Liver (tissue), 9 donors: ENCODE measurements around the gene SGPP2. TPM values are rescaled to one million over a fixed set of nuclear protein-coding genes. Genes with fewer than 3 reads are reported as not detected.

Experiments
- DNase-seq: peaks from one replicate; pipeline ENCODE4 v3.0.0-alpha.2; 2017; ENCODE audit warnings: low spot score
- H3K27ac ChIP-seq, 2 donors: one replicate each; pipeline ENCODE4 v1.7.0; 2013; ENCODE audit warnings: inconsistent platforms in 2 of 2, low read length in 2 of 2, control low read depth in 1 of 2, low read depth in 1 of 2, mild to moderate bottlenecking in 1 of 2
- H3K27me3 ChIP-seq, 4 donors: one replicate each; pipeline versions ENCODE4 v1.6.1 to v1.7.0; 2013; ENCODE audit warnings: low read length in 3 of 4, inconsistent platforms in 1 of 4, mild to moderate bottlenecking in 1 of 4, moderate library complexity in 1 of 4; ENCODE audit not compliant: control insufficient read depth in 4 of 4, insufficient read depth in 4 of 4
- H3K36me3 ChIP-seq, 4 donors: one replicate each; pipeline versions ENCODE4 v1.6.1 to v1.7.0; 2013; ENCODE audit warnings: low read length in 3 of 4, mild to moderate bottlenecking in 3 of 4, low read depth in 1 of 4, moderate library complexity in 1 of 4; ENCODE audit not compliant: control insufficient read depth in 4 of 4, insufficient read depth in 3 of 4
- H3K4me1 ChIP-seq, 4 donors: one replicate each; pipeline versions ENCODE4 v1.6.1 to v1.7.0; 2013; ENCODE audit warnings: low read length in 3 of 4, mild to moderate bottlenecking in 3 of 4, moderate library complexity in 1 of 4; ENCODE audit not compliant: control insufficient read depth in 4 of 4, insufficient read depth in 4 of 4
- H3K4me3 ChIP-seq, 3 donors: one replicate each; pipeline versions ENCODE4 v1.6.1 to v1.7.0; 2013; ENCODE audit warnings: low read length in 3 of 3, control low read depth in 1 of 3, low read depth in 1 of 3, mild to moderate bottlenecking in 1 of 3
- H3K9ac ChIP-seq, 2 donors: one replicate each; pipeline ENCODE4 v1.7.0; 2013; ENCODE audit warnings: low read length in 2 of 2, mild to moderate bottlenecking in 2 of 2, moderate library complexity in 2 of 2, control low read depth in 1 of 2, low read depth in 1 of 2
- H3K9me3 ChIP-seq, 4 donors: one replicate each; pipeline versions ENCODE4 v1.6.1 to v1.7.0; 2013; ENCODE audit warnings: low read length in 3 of 4; ENCODE audit not compliant: control insufficient read depth in 4 of 4
- ATF3 ChIP-seq: IDR thresholded peaks from 2 replicates; pipeline ENCODE4 v1.6.1; 2016; ENCODE audit warnings: antibody characterized with exemption
- FOXA1 ChIP-seq: IDR thresholded peaks from 2 replicates; pipeline ENCODE4 v1.6.1; 2016; ENCODE audit warnings: antibody characterized with exemption
- FOXA2 ChIP-seq: IDR thresholded peaks from 2 replicates; pipeline ENCODE4 v1.6.1; 2016; ENCODE audit warnings: antibody characterized with exemption
- GABPA ChIP-seq, 2 donors: IDR thresholded peaks in 1 of 2; conservative IDR thresholded peaks in 1 of 2; 2 replicates each; pipeline ENCODE4 v1.6.1; 2016; ENCODE audit warnings: antibody characterized with exemption in 2 of 2, mild to moderate bottlenecking in 1 of 2, moderate library complexity in 1 of 2
- HNF4A ChIP-seq, 2 donors: conservative IDR thresholded peaks; 2 replicates each; pipeline ENCODE4 v1.6.1; 2016; ENCODE audit warnings: antibody characterized with exemption in 2 of 2, mild to moderate bottlenecking in 2 of 2
- HNF4G ChIP-seq: IDR thresholded peaks from 2 replicates; pipeline ENCODE4 v1.6.1; 2016; ENCODE audit warnings: antibody characterized with exemption
- JUND ChIP-seq, 2 donors: IDR thresholded peaks; 2 replicates each; pipeline ENCODE4 v1.6.1; 2016; ENCODE audit warnings: antibody characterized with exemption in 2 of 2
- MAX ChIP-seq: IDR thresholded peaks from 2 replicates; pipeline ENCODE4 v1.6.1; 2016; ENCODE audit warnings: antibody characterized with exemption
- RAD21 ChIP-seq, 2 donors: IDR thresholded peaks; 2 replicates each; pipeline ENCODE4 v1.6.1; 2016; ENCODE audit warnings: antibody characterized with exemption in 2 of 2, mild to moderate bottlenecking in 2 of 2
- REST ChIP-seq: IDR thresholded peaks from 2 replicates; pipeline ENCODE4 v1.6.1; 2016; ENCODE audit warnings: antibody characterized with exemption, mild to moderate bottlenecking
- RXRA ChIP-seq, 2 donors: IDR thresholded peaks; 2 replicates each; pipeline ENCODE4 v1.6.1; 2017 to 2018; ENCODE audit warnings: antibody characterized with exemption in 2 of 2, mild to moderate bottlenecking in 1 of 2
- SP1 ChIP-seq: IDR thresholded peaks from 2 replicates; pipeline ENCODE4 v1.6.1; 2018; ENCODE audit warnings: antibody characterized with exemption, mild to moderate bottlenecking
- TAF1 ChIP-seq: conservative IDR thresholded peaks from 2 replicates; pipeline ENCODE4 v1.6.1; 2016; ENCODE audit warnings: antibody characterized with exemption, mild to moderate bottlenecking
- YY1 ChIP-seq: IDR thresholded peaks from 2 replicates; pipeline ENCODE4 v1.6.1; 2016; ENCODE audit warnings: antibody characterized with exemption, mild to moderate bottlenecking
- ZBTB33 ChIP-seq: IDR thresholded peaks from 2 replicates; pipeline ENCODE4 v1.6.1; 2016; ENCODE audit warnings: antibody characterized with exemption
- WGBS: extraction: QIAGEN DNeasy Blood & Tissue Kit; methylation state at CpG from one replicate; pipeline ENCODE4 v1.1.7; 2013; 5-methylcytosine and 5-hydroxymethylcytosine counted together
- polyA plus RNA-seq, 2 donors: library from polyadenylated mRNA; stranded (reverse) in 1 of 2; unstranded in 1 of 2; fragments of 200-250 nt in 1 of 2; fragments of >200 nt in 1 of 2; fragmentation: Nextera tagmentation in 1 of 2; extraction: Ambion mirVana in 1 of 2; gene quantifications; one replicate each; pipeline versions ENCODE4 v1.2.1 to v1.2.3, GENCODE V29; 2013 to 2015
- total RNA-seq, 2 donors: library from RNA; depleted of rRNA; stranded (reverse); fragments of >200 nt; gene quantifications; one replicate each; pipeline ENCODE4 v1.2.3, GENCODE V29; 2014
- donor health status: healthy.
- donor health status: healthy.
- donor health status: healthy.
- donor health status: healthy.
- donor health status: healthy.

SGPP2 gene
- total and polyA plus RNA-seq, 4 donors, result 0.16 to 0.33 (median 0.31) TPM; not detected in 1

- TF ChIP-seq ZBTB33 (no peak), RAD21 (IDR thresholded peaks at IDR 0.05) (no peak), ATF3 (no peak), MAX (no peak), HNF4A (conservative IDR thresholded peaks at IDR 0.05) (no peak)
These were observed 101.5 kb downstream of the SGPP2 start (continued) for GRCh38 chr2:222525811-222526210.

GRCh38 chr2:222526480-222527277 is 102.3 kb downstream of the SGPP2 start:
- Histone ChIP-seq H3K27ac (no peak overlapping the region), H3K27me3 (no peaks in the 10 kb centered on the region), H3K9ac (no peak overlapping the region), H3K4me1 (no peaks in the 10 kb centered on the region), H3K4me3 (no peak overlapping the region), H3K36me3 (no peaks in the 10 kb centered on the region), H3K9me3 (no peaks in the 10 kb centered on the region)
- no peak for DNase-seq
- WGBS, result 91% methylated on average over 7 of the region's 7 CpGs
- TF ChIP-seq FOXA2 (no peak), FOXA1 (no peak), REST (no peak), ATF3 (no peak)

- no peak overlapping the region for H3K27ac ChIP-seq
- no peaks in the 10 kb centered on the region for H3K4me1 ChIP-seq
- H3K9me3 ChIP-seq, result no peaks in the 10 kb centered on the region
- no peaks in the 10 kb centered on the region for H3K36me3 ChIP-seq
- no peak for DNase-seq
- no peak overlapping the region for H3K9ac ChIP-seq
- H3K4me3 ChIP-seq, result no peak overlapping the region
- WGBS, result 83% methylated on average over 5 of the region's 5 CpGs
- no peaks in the 10 kb centered on the region for H3K27me3 ChIP-seq
- TF ChIP-seq JUND (IDR thresholded peaks at IDR 0.05), result no peak
- no peak for TF ChIP-seq RAD21 (IDR thresholded peaks at IDR 0.05)
- no peak for TF ChIP-seq YY1
- no peak for TF ChIP-seq TAF1
- TF ChIP-seq FOXA1, result no peak
- no peak for TF ChIP-seq REST
- TF ChIP-seq HNF4G, result no peak
- no peak for TF ChIP-seq ATF3
- no peak for TF ChIP-seq HNF4A (conservative IDR thresholded peaks at IDR 0.05)
- no peak for TF ChIP-seq MAX
- no peak for TF ChIP-seq SP1
- TF ChIP-seq RXRA (IDR thresholded peaks at IDR 0.05), result no peak
- no peak for TF ChIP-seq GABPA (IDR thresholded peaks at IDR 0.05 in 1 of 2, conservative IDR thresholded peaks at IDR 0.05 in 1 of 2)
- TF ChIP-seq ZBTB33, result no peak
These were observed 108.0 kb downstream of the SGPP2 start for GRCh38 chr2:222532315-222532714.
